ENCODE data around the gene RGSL1. TPM values are rescaled to one million over a fixed set of nuclear protein-coding genes. Genes with fewer than 3 reads are reported as not detected.
A peak's percentile ranks its signal among the peaks of the same experiment; 100 is the strongest.
"Not testable (repeated sequence)": the region's sequence is repeated elsewhere in the genome, so short reads cannot be mapped to it uniquely, and the experiment has no call there.

The RGSL1 gene
- total RNA-seq, 1 donor from 2014 or later = 0.82 TPM

DNA sequence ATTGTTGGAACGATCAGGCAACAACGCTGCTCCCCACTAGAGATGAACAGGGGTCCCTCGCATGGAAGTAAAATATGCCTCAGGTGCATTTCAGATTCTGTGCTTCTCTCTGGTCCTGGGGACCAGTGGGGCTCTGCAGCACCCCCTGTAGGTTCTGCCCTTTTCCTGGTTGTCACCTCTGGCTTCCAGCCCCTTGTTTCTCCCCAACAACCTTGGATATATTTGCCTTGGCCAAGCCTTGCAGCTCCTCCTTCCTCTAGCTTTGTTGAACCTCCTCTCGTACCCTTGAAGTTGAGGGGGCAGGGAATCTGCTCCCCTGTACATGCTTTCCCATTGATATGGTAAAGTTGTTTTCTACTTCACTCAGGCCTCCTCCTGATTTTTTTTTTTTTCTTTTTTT is 5.4 kb upstream of the RGSL1 start:
- FAIRE-seq (no peak), DNase-seq (ENCODE audit: low spot score in 2 of 2) (no peak)

DNA sequence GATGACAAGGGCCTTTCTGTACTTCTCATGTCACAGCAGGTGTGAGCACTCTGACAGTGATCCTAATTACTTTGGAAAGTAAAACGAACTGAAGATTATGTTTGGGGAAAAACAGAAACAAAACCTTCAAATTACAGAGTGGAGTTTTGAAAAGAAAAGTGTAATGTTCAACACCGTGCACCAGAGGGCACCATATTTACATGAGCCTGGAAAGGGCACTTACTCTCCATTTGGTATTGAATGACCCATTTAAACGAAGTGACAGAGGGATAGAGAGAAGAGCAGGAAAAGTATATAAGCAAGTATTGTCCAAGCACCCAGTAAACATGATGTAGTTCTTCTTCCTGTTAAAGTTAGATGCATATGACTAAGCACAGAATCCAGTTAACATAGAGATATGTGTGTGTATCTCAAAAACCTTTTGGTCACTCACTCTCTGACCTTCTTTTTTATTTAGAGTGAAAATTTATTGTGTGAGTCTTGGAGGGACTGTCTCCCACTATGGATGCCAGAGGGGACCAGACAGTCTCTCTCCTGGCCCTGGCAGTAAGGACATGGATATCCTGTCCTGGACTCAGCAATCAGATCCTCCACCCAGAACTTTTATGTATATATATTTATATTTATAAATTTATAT is 3.8 kb upstream of the RGSL1 start:
- FAIRE-seq (no peak), DNase-seq (ENCODE audit: low spot score in 2 of 2) (peak in 1 of 2 donors; percentile 25)

DNA sequence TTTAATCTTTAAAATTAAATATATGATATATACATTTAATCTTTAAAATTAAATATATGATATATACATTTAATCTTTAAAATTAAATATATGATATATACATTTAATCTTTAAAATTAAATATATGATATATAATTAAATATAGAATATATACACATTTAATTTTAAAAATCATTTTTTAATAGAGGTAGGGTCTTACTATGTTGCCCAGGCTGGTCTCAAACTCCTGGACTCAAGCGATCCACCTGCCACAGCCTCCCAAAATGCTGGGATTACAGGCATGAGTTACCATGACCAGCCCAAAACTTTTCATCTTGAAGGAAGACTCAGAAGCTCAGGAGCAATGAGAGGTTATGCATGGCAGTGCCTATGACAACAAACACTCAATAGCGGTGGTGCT is 2.8 kb upstream of the RGSL1 start:
- not testable (repeated sequence) for FAIRE-seq

DNA sequence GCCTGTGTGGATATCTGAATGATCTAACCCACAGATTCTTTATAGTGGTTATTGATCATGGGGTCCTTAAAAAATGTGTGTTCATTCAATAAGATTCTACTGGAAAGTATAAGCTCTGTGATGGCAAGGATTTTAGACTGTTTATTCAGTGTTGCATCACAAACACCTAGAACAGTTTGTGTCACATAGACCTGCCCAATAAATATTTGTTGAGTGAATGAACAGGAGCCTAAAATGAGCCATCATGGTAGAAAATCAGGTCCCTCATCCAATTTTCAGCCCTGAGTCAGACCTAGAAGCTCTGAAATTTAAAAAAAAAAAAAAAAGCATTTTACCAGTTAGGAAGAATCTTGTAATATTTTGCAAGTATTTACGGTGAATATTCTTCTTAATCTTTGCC is 2.3 kb upstream of the RGSL1 start:
- no peak for DNase-seq (ENCODE audit: low spot score in 2 of 2)
- no peak for FAIRE-seq

More for the DNA sequence above, 2.8 kb upstream of the RGSL1 start:
- DNase-seq (ENCODE audit: low spot score in 2 of 2) = not testable (repeated sequence)

DNA sequence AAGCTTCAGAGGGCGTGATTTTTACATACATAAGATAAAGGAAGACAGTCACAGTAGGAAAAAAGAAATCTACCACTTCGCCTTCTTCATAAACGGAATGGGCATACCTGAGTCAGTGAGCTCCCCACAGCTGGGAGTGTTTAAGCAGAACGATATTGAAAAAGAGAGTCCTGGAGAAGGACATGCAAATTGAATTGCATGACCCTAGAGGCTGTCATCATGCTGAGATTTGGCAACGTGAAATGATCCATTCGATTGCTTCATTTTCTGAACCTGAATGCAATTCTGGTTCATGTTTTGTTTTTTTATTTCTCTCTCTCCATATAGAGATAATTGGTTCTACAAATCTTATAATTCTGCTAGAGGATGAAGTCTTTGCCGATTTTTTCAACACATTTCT is 3.7 kb downstream of the RGSL1 start:
- DNase-seq (ENCODE audit: low spot score in 2 of 2) = no peak
- no peak for FAIRE-seq

DNA sequence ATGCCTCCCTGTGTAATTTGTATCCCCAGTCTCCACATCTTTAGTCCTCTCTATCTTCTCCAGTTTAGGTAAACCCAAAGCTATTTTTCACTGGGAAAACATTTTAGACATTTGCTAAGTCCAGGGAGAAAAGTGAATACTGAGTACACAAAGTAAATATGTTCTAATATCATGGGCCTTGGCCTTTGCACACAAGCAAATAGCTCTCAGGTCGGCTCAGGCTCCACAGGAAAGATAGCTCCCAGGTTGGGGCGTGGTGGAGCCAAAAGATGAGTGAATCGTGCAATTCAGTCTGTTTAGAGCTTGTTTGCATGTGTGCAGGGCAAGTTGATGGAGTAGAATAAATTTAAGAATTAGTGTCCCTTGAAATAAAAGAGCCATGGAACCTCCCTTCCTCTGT is 7.9 kb downstream of the RGSL1 start:
- FAIRE-seq = no peak
- DNase-seq (ENCODE audit: low spot score in 2 of 2) = no peak

DNA sequence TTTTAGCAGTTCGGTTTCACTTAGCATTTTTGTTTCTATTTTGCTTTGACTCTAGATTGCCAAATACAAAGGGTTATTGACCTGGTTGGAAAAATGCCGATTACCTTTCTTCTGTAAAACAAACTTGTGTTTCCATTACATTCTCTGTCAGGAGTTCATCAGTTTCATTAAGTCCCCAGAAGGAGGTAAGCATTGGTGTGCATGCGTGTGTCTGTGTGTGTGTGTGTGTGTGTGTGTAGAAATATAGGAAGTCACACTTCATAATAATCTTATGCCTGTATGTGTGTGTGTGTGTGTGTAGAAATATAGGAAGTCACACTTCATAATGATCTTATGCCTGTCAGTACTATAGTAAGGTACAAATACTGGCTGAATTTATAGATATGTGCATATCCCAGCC is 10.0 kb downstream of the RGSL1 start:
- DNase-seq (ENCODE audit: low spot score in 2 of 2) = no peak
- no peak for FAIRE-seq

DNA sequence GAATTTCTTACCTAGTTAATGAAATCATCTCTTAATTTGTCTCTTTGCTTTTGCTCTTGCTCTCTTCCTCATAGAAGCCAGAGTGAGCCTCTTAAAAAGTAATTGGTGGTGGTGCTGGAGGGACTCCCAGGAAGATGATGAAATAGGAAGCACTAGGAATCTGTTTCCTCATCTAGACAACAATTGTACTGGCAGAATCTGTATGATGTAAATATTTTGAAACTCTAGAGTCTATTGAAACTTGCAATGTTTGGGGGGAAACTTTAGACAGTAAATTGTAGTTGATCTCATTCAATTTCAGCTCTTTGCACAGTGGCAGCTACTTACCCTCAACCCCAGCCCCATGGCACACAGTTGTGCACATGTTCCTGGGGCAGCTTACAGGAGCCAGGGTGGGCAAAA is 10.6 kb downstream of the RGSL1 start:
- DNase-seq (ENCODE audit: low spot score in 2 of 2) = no peak
- FAIRE-seq = no peak

DNA sequence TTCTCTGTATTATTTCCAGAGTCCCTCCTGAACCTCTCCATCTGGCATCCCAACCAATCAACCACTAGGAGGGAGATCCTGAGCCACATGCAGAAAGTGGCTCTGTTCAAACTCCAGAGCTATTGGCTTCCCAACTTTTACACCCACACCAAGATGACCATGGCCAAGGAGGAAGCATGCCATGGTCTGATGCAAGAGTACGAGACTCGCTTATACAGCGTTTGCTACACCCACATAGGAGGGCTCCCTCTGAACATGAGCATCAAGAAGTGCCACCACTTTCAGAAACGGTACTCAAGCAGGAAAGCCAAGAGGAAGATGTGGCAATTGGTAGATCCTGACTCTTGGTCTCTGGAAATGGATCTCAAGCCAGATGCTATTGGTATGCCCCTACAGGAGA is 23.6 kb downstream of the RGSL1 start:
- no peak for DNase-seq (ENCODE audit: low spot score in 2 of 2)

DNA sequence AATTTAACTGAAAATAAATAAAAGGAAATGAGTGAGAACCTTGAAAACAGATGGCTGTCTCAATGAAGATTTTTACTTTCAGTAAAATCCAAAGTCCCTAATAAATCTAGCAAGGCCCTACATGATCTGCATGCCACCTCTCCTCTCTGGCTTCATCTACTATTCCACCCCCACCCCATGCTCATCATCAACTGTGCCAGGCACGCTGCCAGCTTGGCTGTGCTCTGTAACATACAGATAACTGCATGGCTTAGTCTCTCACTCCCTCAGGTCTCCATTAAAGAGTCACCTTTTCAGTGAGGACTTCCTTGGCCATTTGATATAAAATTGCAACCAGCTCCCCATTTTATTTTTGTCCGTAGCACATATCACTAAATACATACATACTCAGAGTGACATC is 26.7 kb downstream of the RGSL1 start:
- FAIRE-seq (no peak), DNase-seq (ENCODE audit: low spot score in 2 of 2) (no peak)

More for the DNA sequence above, 23.6 kb downstream of the RGSL1 start:
- FAIRE-seq = no peak

DNA sequence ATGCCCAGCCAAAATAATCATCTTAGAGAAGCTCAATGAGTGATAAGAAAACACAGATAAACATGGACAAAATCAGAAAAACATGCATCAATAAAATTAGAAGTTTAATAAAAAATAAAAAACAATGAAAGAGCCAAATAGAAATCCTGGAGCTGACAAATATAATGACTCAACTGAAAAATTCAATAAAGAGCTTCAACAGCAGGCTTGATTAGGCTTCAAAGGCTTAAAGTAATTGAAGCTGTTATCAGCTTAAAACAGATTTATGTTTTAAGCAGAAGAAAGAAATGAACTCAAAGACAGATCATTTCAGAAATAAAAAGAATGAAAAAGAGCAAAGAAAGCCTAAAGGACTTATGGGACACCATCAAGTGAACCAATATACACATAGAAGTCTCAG is 28.3 kb downstream of the RGSL1 start:
- DNase-seq (ENCODE audit: low spot score in 2 of 2) (no peak), FAIRE-seq (no peak)

DNA sequence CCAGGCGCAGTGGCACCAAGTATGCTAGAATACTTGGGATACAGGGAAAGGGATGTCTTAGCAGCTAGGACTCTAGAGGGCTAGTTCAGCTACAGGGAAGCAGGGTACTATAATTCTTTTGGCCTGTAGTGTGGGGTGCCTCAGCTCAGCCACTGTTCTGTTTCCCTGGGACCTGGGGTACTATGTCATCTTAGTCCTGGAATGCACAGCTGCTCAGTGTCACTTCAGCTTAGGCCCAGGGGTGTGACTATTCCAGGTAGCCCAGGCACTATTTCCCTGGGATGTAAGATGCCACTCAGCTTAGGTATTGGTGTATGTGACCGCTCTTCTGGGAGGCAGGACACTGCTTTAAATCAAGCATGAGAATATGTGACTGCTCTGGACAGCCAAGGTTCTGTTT is 34.1 kb downstream of the RGSL1 start:
- DNase-seq (ENCODE audit: low spot score in 2 of 2) (no peak), FAIRE-seq (no peak)

DNA sequence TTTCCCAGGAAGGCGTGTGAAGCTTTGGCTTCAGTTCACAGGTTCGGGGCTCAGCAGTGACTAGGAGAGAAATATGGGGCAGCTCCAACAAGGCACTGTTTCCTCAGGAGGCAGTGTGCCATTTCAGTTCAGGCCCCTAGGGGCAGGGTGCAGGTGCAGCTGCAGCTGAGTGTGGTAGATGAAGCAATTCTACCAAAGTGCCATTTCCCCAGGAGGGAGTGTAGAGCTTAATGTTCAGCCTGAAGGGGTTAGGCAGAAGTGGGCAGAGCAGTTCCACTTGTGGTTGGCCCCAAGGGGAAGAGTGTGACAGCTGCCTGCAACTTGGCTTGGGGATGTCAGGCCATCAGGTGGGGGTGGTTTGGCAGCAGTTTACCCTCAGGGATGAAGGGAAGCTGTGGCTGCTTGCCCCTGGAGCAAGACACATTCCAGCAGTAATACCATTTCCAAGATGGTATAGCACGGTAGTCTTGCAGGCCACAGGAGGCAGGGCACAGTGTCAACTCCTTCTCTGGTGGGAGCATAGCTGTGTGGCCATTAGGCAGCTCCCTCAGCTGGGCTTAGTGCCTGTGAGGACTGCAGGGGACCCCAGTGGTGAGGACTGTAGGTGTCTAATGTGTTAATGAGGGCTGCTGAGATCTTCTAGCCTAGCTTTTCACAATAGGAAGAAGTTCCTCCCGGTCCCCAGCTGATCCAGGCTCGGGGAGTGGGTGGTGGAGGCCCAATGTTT is 34.7 kb downstream of the RGSL1 start:
- DNase-seq (ENCODE audit: low spot score in 2 of 2) = no peak
- FAIRE-seq = no peak

DNA sequence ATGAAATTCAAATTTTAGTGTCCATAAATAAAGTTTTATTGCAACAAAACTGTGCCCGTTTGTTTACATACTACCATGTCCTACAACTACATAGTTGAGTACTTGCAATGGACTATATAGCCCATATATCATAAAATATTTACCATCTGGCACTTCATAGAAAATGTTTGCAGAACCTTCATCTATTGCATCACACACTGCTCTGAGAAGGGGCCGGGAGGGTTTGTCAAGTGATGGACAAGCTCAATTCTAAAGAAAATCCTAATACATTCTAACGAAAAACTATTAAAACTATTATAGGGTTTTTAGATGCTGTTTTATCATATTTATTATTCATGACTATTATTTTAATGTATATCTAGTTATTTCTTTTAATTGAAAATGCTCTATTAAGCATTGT is 35.9 kb downstream of the RGSL1 start:
- FAIRE-seq = no peak

DNA sequence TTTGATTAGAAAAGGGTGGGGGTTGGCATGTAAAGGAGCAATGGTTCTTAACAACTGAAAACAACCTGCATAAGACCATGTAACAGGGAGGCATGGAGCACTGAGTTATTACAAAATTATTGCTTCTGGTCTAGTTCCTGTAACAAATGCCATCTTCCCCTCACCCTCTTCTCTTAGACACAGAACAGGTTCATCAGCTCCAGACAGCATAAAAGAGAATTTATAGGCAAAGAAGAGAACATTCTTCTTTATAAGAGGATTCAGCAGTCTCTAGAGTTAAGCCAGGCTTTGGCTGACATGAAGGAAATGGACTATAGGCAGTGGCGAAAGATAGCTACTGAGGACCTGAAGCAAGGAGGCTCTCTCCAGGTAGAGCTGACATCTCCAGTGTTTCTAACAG is 38.9 kb downstream of the RGSL1 start:
- DNase-seq (ENCODE audit: low spot score in 2 of 2) (no peak), FAIRE-seq (no peak)

More for the DNA sequence above, 35.9 kb downstream of the RGSL1 start:
- no peak for DNase-seq (ENCODE audit: low spot score in 2 of 2)

DNA sequence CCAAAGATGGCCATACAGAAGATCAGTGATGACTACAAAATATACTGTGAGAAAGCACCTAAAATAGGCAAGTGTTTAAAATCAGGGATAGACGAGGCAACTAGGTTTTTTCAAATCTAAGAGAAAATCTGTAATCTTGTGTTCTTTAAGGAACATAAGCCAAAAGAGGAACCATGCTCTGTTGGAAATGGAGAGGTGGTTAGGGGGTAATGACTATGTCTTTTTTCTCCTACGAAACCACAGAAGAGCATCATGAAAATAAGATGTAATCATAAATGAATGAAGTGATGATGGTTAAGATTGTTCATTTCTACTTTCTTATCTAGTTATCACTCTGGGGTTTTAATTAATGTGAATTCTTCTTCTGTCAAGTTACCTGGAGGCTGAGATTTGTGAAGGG is 43.1 kb downstream of the RGSL1 start:
- DNase-seq (ENCODE audit: low spot score in 2 of 2) (no peak), FAIRE-seq (no peak)

DNA sequence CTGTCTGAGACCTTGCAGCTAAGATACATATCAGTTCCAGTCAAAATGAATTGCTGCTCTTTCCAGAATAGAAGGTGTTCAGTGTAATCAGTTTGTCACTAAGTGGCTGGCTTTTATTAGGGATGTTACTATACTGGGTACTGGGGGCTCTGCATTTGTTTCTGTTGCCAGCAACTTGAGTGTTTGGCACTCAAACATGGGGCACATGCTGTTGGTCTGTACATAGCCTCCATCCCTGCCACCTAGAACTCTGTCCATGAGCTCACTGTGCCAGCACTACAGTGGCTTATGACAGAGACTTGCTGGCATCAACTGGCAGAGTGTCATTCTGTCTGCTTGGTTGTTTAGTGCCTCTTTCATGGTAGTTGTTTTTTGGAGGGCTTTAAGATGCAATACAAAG is 45.1 kb downstream of the RGSL1 start:
- FAIRE-seq = no peak
- DNase-seq (ENCODE audit: low spot score in 2 of 2) = no peak

DNA sequence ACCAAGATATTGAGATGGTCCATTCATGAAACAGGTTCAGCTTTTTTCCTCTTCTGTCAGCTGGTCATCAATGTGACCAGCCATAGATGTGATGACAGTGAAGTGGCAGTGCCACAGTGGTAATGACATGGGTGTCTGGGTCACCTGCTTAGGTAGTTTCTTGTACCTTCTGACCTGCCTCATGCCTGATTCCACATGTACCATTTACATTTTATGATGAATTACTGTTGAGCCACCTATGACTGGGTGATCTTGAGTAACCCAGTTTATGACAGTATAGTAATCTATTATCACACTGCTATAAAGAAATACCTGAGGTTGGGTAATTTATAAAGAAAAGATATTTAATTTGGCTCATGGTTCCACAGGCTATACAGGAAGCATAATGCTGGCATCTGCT is 45.7 kb downstream of the RGSL1 start:
- FAIRE-seq = no peak
- DNase-seq (ENCODE audit: low spot score in 2 of 2) = no peak

DNA sequence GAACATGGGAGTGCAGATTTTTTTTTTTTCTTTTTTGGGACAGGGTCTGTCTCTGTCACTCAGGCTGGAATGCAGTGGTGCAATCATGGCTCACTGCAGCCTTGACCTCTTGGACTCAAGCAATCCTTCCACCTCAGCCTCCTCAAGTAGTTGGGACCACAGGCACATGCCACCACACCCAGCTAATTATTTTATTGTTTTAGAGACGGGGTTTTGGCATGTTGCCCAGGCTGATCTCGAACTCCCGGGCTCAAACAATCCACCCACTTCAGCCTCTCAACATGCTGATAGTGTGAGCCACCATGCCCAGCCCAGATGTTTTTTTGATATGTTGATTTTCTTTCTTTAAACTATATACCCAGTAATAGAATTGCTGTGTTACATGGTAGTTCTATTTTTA is 57.7 kb downstream of the RGSL1 start:
- DNase-seq (ENCODE audit: low spot score in 2 of 2) (no peak), FAIRE-seq (no peak)

DNA sequence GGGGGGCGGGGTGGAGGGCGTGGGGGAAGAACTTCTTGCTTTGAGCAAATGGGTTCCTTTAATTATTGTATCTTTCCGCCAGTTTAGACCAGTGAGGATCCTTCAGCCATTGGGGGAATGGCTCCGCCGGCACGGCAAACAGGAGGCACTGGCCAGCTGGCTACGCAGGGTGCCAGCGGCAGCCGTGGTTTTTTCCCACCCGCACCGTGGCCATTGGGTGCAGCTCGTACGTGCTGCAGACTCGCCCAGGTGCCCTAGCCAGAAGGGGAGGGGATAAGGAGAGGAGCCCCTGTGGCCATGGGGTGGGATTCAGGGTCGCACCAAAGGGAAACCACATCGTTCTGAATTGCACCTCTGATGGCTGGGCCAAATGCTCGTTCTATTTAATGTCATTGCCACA is 65.6 kb downstream of the RGSL1 start:
- FAIRE-seq (no peak), DNase-seq (ENCODE audit: low spot score in 2 of 2) (no peak)

DNA sequence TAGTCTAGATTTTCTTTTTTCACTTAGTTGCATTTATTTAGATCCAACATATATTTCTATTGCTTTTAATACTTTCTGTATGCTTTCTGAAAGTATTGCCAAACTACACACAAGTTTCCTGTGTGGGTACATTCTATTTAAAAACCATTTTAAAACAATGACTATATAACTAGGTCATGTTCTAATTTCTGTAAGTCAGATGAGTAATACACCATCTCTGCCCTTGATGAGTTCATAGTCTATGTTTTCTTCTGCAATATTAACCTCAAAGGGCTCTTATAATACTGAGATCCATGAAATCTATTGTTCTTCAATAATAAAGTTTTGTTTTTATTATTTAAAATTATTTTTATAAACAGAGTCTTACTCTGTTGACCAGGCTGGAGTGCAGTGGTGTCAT is 70.8 kb downstream of the RGSL1 start:
- FAIRE-seq = peak; percentile 30
- no peak for DNase-seq (ENCODE audit: low spot score in 2 of 2)

DNA sequence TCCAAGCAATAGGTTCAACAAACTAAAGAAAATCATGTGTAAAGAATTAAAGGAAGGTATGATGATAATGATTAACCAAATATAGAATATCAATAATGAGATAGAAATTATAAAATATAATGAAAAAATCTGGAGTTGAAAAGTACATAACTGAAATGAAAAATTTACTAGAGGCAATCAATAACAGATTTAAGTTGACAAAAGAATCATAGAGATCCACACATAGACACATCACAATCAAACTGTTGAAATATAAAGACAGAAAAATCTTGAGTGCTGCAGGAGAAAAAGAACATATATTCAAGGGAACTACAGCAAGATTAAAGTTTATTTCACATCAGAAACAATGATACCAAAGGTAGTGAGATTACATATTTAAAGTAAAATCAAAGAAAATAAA is 75.4 kb downstream of the RGSL1 start:
- FAIRE-seq = no peak
- no peak for DNase-seq (ENCODE audit: low spot score in 2 of 2)

All from frontal cortex (tissue), 4 donors.